Measurements from ENCODE around the gene LOXL4.

- TF ChIP-seq EP300 (IDR thresholded peaks at IDR 0.05) (no peak), CTCF (IDR thresholded peaks at IDR 0.05) (no peak), POLR2A (IDR thresholded peaks at IDR 0.05) (no peak)
Measured at GRCh38 chr10:98246911-98247805, 20.8 kb downstream of the LOXL4 start.
